Jurkat, Clone E6-1 (cell line): ENCODE measurements around the gene CAP2.
"Not testable (repeated sequence)": the region's sequence is repeated elsewhere in the genome, so short reads cannot be mapped to it uniquely, and the experiment has no call there.

Experiments
- DNase-seq: peaks from one replicate; pipeline ENCODE4 v3.0.0-alpha.2; 2011; ENCODE audit warnings: low read depth, low spot score
- H3K4me3 ChIP-seq: 2 replicates; pipeline ENCODE4 v1.5.1; 2011; ENCODE audit warnings: mild to moderate bottlenecking, low read length, control low read depth, moderate library complexity

CAP2 gene

DNA sequence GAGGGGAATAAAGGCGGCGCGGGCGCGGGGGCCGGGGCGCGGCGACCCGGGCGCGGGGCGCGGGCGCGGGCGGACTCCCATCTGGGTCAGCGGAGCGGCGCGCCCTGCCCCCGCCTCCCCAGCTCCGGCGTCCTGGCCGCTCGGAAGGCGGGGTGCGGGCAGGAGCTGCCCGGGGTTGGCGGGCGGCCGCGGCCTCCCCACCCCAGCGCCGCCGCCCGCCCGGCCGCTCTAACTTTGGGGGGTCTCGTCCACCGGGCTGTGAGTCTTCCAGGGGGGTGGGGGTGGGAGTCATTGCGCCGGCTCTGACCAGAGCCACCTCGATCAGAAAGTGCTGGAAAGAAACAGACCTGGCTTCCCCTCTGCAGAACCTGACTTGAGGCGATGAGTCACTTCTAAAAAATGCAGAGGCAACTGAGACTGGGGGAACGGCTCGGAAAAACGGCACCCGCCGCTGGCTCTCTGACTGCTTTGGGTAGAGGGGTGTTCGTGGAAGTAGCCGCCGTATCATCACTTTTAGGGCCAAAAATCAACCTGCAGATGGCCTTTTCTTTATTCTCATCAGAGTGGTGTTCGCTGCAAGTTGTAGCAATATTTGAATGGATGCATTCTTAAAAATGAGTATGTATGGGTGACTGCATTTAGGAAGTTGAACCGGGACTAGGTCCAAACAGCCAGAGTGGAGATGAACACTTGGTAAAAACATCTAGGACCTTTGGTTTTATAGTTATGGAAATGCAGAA, 667 bp downstream of the CAP2 start:
- no peak for DNase-seq
- H3K4me3 ChIP-seq: no peak overlapping the region

DNA sequence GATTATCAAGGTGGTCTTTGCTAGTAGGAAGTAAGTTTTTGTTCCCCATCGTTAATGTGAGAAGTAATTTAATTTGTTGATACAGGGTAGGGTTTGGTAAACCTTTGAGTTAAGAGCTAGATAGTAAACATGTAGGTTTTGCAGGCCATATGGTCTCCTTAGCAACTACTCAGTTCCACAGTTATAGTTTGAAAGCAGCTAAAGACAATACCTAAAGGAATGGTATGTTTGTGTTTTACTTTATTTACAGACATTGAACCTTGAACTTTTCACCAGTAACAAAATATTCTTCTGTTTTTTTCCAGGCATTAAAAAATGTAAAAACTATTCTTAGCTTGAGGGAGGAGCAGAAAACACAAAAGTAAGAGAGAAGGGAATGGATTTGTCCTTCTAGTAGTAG, 1.7 kb downstream of the CAP2 start:
- no peak overlapping the region for H3K4me3 ChIP-seq
- no peak for DNase-seq

- no peak overlapping the region for H3K4me3 ChIP-seq
- DNase-seq: no peak
These were observed 2.9 kb downstream of the CAP2 start for GRCh38 chr6:17396256-17396655.

DNA sequence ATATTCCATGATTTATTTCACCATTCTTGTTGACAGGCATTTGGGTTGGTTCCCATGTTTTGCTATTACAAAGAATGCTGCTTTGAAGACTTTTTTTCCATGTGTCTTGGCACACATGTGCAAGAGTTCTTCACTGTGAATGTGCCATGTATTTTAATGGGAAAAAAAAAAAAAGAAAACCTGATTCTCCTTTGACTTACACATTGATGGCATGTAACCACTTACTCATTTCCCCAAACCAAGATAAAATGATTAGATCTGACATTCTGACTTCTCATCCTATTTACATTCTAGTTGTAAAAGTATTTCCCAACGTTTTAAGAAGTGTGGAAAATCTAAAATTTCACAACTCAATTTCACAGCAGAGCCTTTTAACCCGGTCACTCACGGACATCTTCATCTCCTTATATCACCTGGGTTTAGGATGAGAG, 4.4 kb downstream of the CAP2 start:
- H3K4me3 ChIP-seq: no peak overlapping the region
- no peak for DNase-seq

DNA sequence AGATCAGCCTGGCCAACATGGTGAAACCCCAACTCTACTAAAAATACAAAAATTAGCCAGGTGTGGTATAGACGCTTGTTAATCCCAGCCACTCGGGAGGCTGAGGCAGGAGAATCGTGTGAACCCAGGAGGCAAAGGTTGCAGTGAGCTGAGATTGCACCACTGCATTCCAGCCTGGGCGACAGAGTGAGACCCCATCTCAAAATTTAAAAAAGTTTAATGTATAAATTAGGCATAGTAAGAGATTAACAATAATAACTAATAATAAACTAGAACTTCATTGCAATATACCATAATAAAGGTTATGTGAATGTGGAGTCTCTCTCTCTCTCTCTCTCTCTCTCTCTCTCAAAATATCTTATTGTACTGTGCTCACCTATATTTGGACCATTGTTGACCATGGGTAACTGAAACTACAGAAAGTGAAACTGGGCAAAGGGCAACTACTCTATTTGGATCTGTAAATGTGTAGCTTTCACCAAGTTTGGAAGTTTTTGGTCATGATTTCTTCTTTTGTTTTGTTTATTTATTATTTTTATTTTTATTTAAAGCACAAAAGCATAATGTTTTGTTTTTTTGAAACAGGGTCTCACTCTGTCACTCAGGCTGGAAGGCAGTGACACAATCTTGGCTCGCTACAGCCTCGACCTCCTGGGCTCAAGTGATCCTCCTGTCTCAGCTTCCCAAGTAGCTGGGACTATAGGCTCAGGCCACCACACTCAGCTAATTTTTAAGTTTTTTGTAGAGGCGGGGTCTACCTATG, 12.0 kb downstream of the CAP2 start:
- H3K4me3 ChIP-seq, DNase-seq: not testable (repeated sequence)

DNA sequence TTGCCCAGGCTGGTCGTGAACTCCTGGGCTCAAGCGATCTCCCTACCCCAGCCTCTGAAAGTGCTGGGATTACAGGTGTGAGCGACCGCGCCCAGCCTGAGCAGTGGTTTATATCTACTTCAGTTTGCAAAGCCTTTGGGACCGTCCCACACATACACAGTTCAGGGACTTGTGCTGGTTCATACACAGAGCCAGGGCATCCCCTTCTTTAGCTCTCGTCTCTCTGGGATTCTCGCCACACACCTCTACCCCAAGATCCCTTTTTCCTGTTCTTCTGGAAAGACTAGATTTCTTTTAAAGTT, 12.5 kb downstream of the CAP2 start:
- no peak overlapping the region for H3K4me3 ChIP-seq
- no peak for DNase-seq

DNA sequence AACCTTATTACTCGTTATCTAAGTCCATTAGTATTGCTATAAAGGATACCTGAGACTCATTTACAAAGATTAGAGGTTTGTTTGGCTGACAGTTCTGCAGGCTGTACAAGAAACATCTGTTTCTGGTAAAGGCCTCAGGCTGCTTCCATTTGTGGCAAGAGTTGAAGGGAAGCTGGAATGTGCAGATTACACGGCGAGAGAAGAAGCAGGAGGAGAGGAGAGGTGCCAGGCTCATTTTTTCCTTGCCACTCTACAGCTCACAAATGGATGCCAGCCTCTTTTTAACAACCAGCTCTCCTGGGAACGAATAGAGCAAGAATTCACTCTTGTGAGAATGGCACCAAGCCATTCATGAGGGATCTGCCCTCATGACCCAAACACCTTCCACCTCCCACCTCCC, 14.7 kb downstream of the CAP2 start:
- H3K4me3 ChIP-seq: no peak overlapping the region
- no peak for DNase-seq

- no peak for DNase-seq
- no peak overlapping the region for H3K4me3 ChIP-seq
These were observed 16.9 kb downstream of the CAP2 start for GRCh38 chr6:17410281-17410680.

- H3K4me3 ChIP-seq: no peak overlapping the region
- DNase-seq: no peak
These were observed 19.9 kb downstream of the CAP2 start for GRCh38 chr6:17413313-17413750.

GRCh38 chr6:17414395-17414794, 21.0 kb downstream of the CAP2 start:
- DNase-seq, H3K4me3 ChIP-seq: not testable (repeated sequence)

GRCh38 chr6:17415321-17415720, 21.9 kb downstream of the CAP2 start:
- H3K4me3 ChIP-seq: no peak overlapping the region
- no peak for DNase-seq

DNA sequence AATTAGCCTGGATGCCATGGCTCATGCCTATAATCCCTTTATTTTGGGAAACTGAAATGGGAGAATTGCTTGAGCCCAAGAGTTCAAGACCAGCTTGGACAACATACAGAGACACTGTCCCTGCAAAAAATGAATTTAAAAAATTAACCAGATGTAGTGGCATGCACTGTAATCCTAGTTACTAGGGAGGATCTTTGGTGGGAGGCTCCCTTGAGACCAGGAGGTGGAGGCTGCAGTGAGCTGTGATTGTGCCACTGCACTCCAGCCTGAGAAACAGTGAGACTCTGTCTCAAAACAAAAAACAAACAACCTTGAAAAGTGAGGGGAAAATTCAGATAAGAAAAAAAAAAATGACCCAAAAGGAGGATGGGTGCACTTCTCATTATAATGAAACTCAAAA, 23.4 kb downstream of the CAP2 start:
- no peak for DNase-seq
- no peak overlapping the region for H3K4me3 ChIP-seq

DNA sequence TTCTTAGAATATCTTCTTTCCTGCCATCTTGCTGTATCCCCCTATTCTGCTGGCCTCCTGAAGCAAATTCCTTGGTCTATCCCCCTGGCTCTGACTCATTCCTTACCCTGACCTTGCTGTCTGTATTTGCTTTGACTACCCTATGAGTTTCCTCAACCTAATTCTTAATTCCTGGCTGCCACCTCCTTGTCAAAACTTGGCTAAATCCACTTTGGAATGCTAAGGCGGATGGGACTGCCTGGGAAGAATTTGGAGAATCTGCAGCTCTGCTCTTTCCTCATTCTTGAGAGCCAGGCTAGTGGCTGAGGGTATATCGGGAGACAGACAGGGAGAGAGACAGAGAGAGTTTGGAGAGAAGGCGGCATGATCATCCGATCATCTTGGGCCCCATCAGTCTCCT, 24.4 kb downstream of the CAP2 start:
- no peak overlapping the region for H3K4me3 ChIP-seq
- no peak for DNase-seq

DNA sequence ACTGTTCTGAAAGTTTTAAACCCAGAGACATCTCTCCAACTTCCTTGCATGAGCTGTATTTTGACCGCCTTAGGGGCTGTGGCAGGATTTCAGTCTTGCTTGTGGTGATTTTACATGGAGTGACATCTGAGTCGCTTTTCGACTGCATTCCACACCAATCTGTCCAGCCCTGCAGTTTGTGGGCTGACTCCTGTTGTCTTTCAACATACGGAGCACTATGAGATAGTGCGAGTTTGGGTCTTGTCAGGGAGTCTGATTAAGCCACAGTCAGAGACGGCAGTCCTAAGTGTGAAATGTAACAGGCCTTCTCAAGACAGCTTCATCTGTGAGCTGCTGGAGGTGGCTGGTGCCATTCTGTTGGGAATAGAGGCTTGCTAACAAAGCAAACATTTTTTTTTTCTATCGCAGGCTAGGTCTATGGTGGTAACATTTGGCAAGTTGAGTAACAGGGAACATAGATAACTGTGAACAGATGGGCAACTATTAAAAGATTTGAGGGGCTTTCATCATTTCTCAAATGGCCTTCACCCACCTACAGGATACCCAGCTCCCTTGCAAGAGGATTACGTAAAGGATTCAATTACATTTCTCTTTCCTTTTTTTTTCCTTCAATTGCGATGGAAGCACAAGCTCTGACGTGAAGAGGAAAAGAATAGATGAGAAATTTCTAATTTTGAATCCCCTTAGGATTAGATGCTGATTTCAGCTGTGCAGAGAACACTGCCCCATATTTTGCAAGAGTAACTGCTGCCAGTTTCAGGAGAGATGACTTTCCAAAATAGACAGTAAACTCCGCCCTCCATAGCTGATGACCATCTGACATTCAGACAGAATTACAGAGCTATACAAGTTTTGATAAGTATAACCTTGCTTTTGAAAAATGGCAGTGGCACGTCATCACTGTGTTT, 25.1 kb downstream of the CAP2 start:
- H3K4me3 ChIP-seq: no peak overlapping the region
- DNase-seq: no peak

- no peak overlapping the region for H3K4me3 ChIP-seq
- DNase-seq: no peak
These were observed 25.8 kb downstream of the CAP2 start for GRCh38 chr6:17419189-17419575.

DNA sequence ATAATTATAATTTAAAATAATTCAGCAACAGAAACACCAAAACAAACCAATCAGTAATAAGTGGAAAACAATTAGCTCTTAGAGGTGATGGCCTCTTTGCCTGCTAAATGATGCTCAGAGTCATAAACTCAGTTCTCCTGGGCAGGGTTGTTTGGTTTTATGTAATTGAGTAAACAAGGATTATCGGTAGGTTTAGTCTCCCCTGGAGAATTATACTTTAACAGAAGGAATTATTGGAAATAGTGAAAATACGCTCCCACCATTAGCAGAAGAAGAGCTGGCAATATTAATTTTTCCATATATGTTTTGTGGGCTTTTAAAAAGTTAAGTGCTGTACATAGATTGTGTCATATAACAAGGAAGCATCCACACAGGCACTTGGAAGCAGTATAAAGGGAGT, 27.0 kb downstream of the CAP2 start:
- DNase-seq: no peak
- H3K4me3 ChIP-seq: no peak overlapping the region

- H3K4me3 ChIP-seq: no peak overlapping the region
- DNase-seq: no peak
These were observed 28.0 kb downstream of the CAP2 start for GRCh38 chr6:17421406-17421805.

DNA sequence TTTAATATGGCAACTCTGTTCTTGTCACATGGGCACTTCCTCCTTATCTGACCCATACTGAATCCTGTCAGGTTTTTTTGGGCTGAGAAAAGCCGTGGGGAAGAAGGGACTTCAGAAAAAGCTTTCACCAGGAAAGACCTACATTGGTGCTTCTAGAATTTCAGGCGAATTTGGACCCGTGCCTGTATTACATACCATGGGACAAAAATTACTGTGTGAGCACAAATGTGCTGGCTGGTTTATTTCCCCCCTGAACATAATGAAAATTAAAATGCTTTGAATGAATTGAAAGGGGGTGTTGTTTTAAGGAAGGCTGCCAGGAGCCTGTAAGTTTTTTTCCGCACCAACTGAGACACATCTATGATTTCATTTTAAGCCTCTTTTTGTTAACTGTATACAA, 29.6 kb downstream of the CAP2 start:
- DNase-seq: no peak

GRCh38 chr6:17427062-17427461, 33.7 kb downstream of the CAP2 start:
- no peak for DNase-seq
- H3K4me3 ChIP-seq: no peak overlapping the region

More for the DNA sequence above, 29.6 kb downstream of the CAP2 start:
- no peak overlapping the region for H3K4me3 ChIP-seq

GRCh38 chr6:17427617-17428016, 34.2 kb downstream of the CAP2 start:
- DNase-seq: no peak
- H3K4me3 ChIP-seq: no peak overlapping the region
